ENCODE data around the gene NANOS2. TPM values are rescaled to one million over a fixed set of nuclear protein-coding genes. Genes with fewer than 3 reads are reported as not detected.
A peak's percentile ranks its signal among the peaks of the same experiment; 100 is the strongest.
"Not testable (repeated sequence)": the region's sequence is repeated elsewhere in the genome, so short reads cannot be mapped to it uniquely, and the experiment has no call there.

The NANOS2 gene
- total and polyA plus RNA-seq, 9 of the 15 experiments (the other 6 are each of a cell fraction or from before 2014, with no cell fraction given), result not detected

DNA sequence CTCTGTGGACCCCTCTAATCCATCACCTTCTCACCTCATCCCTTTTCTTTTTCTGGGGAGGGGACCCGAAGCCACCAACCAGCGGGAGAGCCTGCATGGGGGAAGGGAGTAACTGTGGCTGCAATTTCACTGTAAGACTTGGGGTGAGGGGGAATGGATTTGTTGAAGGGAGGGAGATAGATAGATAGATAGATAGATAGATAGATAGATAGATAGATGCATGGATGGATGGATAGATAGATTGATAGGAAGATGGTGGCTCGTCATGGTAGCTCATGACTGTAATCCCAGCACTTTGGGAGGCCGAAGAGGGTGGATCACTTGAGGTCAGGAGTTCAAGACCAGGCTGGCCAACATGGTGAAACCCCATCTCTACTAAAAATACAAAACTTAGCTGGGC is 47.3 kb downstream of the NANOS2 start:
- ChIA-PET CTCF (ENCODE audit: low intra/inter-chr PET ratio) (interaction anchor here (5.5 kb wide), 1 partner anchor 15 kb away, joined by 102 read pairs; no protein-coding TSS in a partner anchor), POLR2A (interaction anchor here (0.6 to 2.0 kb wide), 4 partner anchors 9 to 919 kb away, joined by 3 to 5 read pairs (median 4); partner anchors contain the start of gene IRF2BP1)
- H3K4me2 ChIP-seq (ENCODE audit: insufficient read depth, low read length); in situ Hi-C loops (cut with MboI); H3K4me3 ChIP-seq; DNase-seq (ENCODE audit: extremely low read depth in 1 of 4, low spot score in 3 of 4); H3K9me1 ChIP-seq (ENCODE audit: control insufficient read depth, insufficient read depth, low read length); H4K20me1 ChIP-seq (replicated peaks; ENCODE audit: control insufficient read depth, insufficient read depth, low read length); H3K27me3 ChIP-seq (ENCODE audit: control insufficient read depth in 2 of 2, insufficient read depth in 2 of 2, low read length in 2 of 2); H2AFZ ChIP-seq (ENCODE audit: low read depth, low read length); intact Hi-C loops (cut with micrococcal nuclease); FAIRE-seq; BruUV-seq (replicated peaks); ATAC-seq; H3K9ac ChIP-seq (ENCODE audit: insufficient read depth in 1 of 2, low read depth in 2 of 2, low read length in 2 of 2); H3K36me3 ChIP-seq (ENCODE audit: control insufficient read depth, insufficient read depth, low read length); H3K27ac ChIP-seq (ENCODE audit: extremely low read depth, low read depth, low read length); H3K9me3 ChIP-seq (replicated peaks; ENCODE audit: control insufficient read depth, insufficient read depth, low read depth, low read length): not testable (repeated sequence)
- TF ChIP-seq DACH1 (IDR thresholded peaks at IDR 0.05; ENCODE audit: partially characterized antibody), result peak; percentile 95
- Histone ChIP-seq H3K79me2 (ENCODE audit: control insufficient read depth, insufficient read depth, low read length) (peaks cover 26% of the 10 kb centered on the region), H3K4me1 (replicated peaks in 1 of 2; ENCODE audit: control insufficient read depth in 2 of 2, insufficient read depth in 2 of 2, low read length in 2 of 2) (peaks cover 23 to 43% of the 10 kb centered on the region in 2 experiments)
- WGBS (ENCODE audit: insufficient coverage, low coverage, missing lambda C conversion rate), result 42% methylated on average over 4 of the region's 4 CpGs

DNA sequence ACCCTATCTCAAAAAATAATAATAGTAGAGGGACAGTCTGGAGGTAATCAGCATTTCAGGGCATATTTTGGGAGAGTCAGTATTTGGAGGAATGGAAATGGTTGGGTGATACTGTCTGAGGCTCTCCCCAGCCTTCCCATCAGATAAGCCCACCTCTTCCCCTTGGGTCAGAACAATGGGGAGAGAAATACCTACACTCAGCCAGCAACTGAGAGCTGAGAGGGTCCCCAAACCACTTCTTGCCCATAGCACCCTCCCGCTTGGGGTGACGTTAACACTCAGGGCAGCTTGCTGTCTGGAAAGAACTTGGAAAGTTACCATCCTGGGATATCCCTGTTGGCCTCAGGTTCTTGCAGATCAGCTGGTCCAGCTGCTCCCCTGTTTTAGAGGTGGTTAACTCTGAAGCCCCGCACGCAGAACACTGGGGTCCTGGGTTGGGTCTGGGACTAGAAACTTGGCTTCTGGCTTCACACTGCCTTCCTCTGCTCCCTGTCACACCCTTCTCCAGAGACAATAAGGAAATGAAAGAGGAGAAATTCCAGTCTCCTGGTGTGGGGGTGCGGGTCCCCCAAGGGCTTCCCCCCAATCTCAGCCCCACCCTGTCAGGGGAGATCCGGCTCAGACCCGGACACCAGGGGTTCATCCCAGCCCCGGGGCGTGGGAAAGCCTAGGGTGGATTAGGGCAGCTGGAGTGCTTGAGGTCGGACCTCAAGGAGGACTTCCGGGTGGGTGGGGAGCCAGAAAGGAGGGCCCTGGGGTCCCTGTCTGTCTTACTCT is 48.0 kb downstream of the NANOS2 start:
- CTCF ChIA-PET (ENCODE audit: low intra/inter-chr PET ratio), result interaction anchor here (5.5 kb wide), 1 partner anchor 15 kb away, joined by 102 read pairs; no protein-coding TSS in a partner anchor
- no TSS peak for BruUV-seq (replicated peaks)
- H3K4me2 ChIP-seq (ENCODE audit: insufficient read depth, low read length), result peak overlapping the region; percentile 52
- 0 out of 3 replicates have a peak, but pooled peaks cover 5% of the 10 kb centered on the region for H3K36me3 ChIP-seq (ENCODE audit: control insufficient read depth, insufficient read depth, low read length)
- no peaks in the 10 kb centered on the region for H3K27me3 ChIP-seq (ENCODE audit: control insufficient read depth in 2 of 2, insufficient read depth in 2 of 2, low read length in 2 of 2)
- peak overlapping the region in 1 of 2 experiments; percentile 65; a peak in 1 of 4 replicates for H3K9ac ChIP-seq (ENCODE audit: insufficient read depth in 1 of 2, low read depth in 2 of 2, low read length in 2 of 2)
- intact Hi-C loops (cut with micrococcal nuclease), result no loop called here
- H3K4me1 ChIP-seq (replicated peaks in 1 of 2; ENCODE audit: control insufficient read depth in 2 of 2, insufficient read depth in 2 of 2, low read length in 2 of 2), result peaks cover 23 to 42% of the 10 kb centered on the region in 2 experiments
- FAIRE-seq (no peak), ATAC-seq (no peak), DNase-seq (ENCODE audit: extremely low read depth in 1 of 4, low spot score in 3 of 4) (no peak)
- H3K4me3 ChIP-seq, result no peak overlapping the region
- WGBS (ENCODE audit: insufficient coverage, low coverage, missing lambda C conversion rate), result 66% methylated on average over 7 of the region's 11 CpGs
- POLR2A ChIA-PET, result interaction anchor here (0.6 to 2.0 kb wide), 8 partner anchors 9 to 920 kb away, joined by 3 to 9 read pairs (median 3); partner anchors contain the start of genes CCDC61 and IRF2BP1
- H3K9me1 ChIP-seq (ENCODE audit: control insufficient read depth, insufficient read depth, low read length), result peaks cover 2% of the 10 kb centered on the region
- no peaks in the 10 kb centered on the region for H4K20me1 ChIP-seq (replicated peaks; ENCODE audit: control insufficient read depth, insufficient read depth, low read length)
- 0 out of 3 replicates have a peak overlapping the region, but pooled peaks have one; percentile 5 for H3K27ac ChIP-seq (ENCODE audit: extremely low read depth, low read depth, low read length)
- TF ChIP-seq, protein P1, sequence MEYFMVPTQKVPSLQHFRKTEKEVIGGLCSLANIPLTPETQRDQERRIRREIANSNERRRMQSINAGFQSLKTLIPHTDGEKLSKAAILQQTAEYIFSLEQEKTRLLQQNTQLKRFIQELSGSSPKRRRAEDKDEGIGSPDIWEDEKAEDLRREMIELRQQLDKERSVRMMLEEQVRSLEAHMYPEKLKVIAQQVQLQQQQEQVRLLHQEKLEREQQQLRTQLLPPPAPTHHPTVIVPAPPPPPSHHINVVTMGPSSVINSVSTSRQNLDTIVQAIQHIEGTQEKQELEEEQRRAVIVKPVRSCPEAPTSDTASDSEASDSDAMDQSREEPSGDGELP (CRISPR knock-in tag; IDR thresholded peaks at IDR 0.05; ENCODE audit: borderline replicate concordance), result peak; percentile 17; the same call in 1 of the 2 replicates
- TF ChIP-seq RBM25 (IDR thresholded peaks at IDR 0.05; ENCODE audit: low read depth, low read length, severe bottlenecking) (no peak), MECOM (CRISPR knock-in tag; IDR thresholded peaks at IDR 0.05) (no peak)
- TF ChIP-seq, protein P2, sequence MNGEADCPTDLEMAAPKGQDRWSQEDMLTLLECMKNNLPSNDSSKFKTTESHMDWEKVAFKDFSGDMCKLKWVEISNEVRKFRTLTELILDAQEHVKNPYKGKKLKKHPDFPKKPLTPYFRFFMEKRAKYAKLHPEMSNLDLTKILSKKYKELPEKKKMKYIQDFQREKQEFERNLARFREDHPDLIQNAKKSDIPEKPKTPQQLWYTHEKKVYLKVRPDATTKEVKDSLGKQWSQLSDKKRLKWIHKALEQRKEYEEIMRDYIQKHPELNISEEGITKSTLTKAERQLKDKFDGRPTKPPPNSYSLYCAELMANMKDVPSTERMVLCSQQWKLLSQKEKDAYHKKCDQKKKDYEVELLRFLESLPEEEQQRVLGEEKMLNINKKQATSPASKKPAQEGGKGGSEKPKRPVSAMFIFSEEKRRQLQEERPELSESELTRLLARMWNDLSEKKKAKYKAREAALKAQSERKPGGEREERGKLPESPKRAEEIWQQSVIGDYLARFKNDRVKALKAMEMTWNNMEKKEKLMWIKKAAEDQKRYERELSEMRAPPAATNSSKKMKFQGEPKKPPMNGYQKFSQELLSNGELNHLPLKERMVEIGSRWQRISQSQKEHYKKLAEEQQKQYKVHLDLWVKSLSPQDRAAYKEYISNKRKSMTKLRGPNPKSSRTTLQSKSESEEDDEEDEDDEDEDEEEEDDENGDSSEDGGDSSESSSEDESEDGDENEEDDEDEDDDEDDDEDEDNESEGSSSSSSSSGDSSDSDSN (IDR thresholded peaks at IDR 0.05; ENCODE audit: borderline replicate concordance in 1 of 2, low read depth in 2 of 2, low read length in 2 of 2), result no peak
- peaks cover 32% of the 10 kb centered on the region for H3K79me2 ChIP-seq (ENCODE audit: control insufficient read depth, insufficient read depth, low read length)
- H3K9me3 ChIP-seq (replicated peaks; ENCODE audit: control insufficient read depth, insufficient read depth, low read depth, low read length), result no peaks in the 10 kb centered on the region
- no peak overlapping the region for H2AFZ ChIP-seq (ENCODE audit: low read depth, low read length)
- in situ Hi-C loops (cut with MboI), result no loop called here

Data from K562 (cell line).